Measurements from ENCODE around the gene P2RX2.

The P2RX2 gene

GRCh38 chr12:132618683-132619043, at the start of gene P2RX2:
Gene P2RX2 (plus strand): TSS chr12:132618776. CDS start chr12:132618817, 41 bp downstream.
- DNase-seq (ENCODE audit: low spot score) = no peak

GRCh38 chr12:132568826-132569480, 49.6 kb upstream of the P2RX2 start:
- DNase-seq (ENCODE audit: low spot score) = no peak

- DNase-seq (ENCODE audit: low spot score) = no peak
These were observed 48.6 kb upstream of the P2RX2 start for GRCh38 chr12:132569856-132570480.

GRCh38 chr12:132570635-132571034, 47.9 kb upstream of the P2RX2 start:
- no peak for DNase-seq (ENCODE audit: low spot score)

- no peak for DNase-seq (ENCODE audit: low spot score)
These were observed 47.5 kb upstream of the P2RX2 start for GRCh38 chr12:132571051-132571450.

GRCh38 chr12:132571598-132571997, 47.0 kb upstream of the P2RX2 start:
- no peak for DNase-seq (ENCODE audit: low spot score)

- DNase-seq (ENCODE audit: low spot score) = no peak
These were observed 46.5 kb upstream of the P2RX2 start for GRCh38 chr12:132572106-132572505.

GRCh38 chr12:132572801-132573760, 45.5 kb upstream of the P2RX2 start:
- no peak for DNase-seq (ENCODE audit: low spot score)

GRCh38 chr12:132574271-132574996, 44.1 kb upstream of the P2RX2 start:
- DNase-seq (ENCODE audit: low spot score) = no peak

GRCh38 chr12:132575661-132576060, 42.9 kb upstream of the P2RX2 start:
- DNase-seq (ENCODE audit: low spot score) = no peak

GRCh38 chr12:132576701-132577100, 41.9 kb upstream of the P2RX2 start:
- no peak for DNase-seq (ENCODE audit: low spot score)

- no peak for DNase-seq (ENCODE audit: low spot score)
These were observed 41.2 kb upstream of the P2RX2 start for GRCh38 chr12:132577191-132577920.

GRCh38 chr12:132578118-132578517, 40.5 kb upstream of the P2RX2 start:
- no peak for DNase-seq (ENCODE audit: low spot score)

- no peak for DNase-seq (ENCODE audit: low spot score)
These were observed 39.8 kb upstream of the P2RX2 start for GRCh38 chr12:132578826-132579225.

- DNase-seq (ENCODE audit: low spot score) = no peak
These were observed 38.8 kb upstream of the P2RX2 start for GRCh38 chr12:132579744-132580143.

- no peak for DNase-seq (ENCODE audit: low spot score)
These were observed 37.8 kb upstream of the P2RX2 start for GRCh38 chr12:132580701-132581292.

GRCh38 chr12:132581348-132582057, 37.1 kb upstream of the P2RX2 start:
- DNase-seq (ENCODE audit: low spot score) = no peak

GRCh38 chr12:132582058-132582420, 36.5 kb upstream of the P2RX2 start:
- no peak for DNase-seq (ENCODE audit: low spot score)

GRCh38 chr12:132582582-132583410, 35.8 kb upstream of the P2RX2 start:
- no peak for DNase-seq (ENCODE audit: low spot score)

- DNase-seq (ENCODE audit: low spot score) = no peak
These were observed 35.2 kb upstream of the P2RX2 start for GRCh38 chr12:132583411-132583710.
